Activated T-cell treated with anti-CD3 and anti-CD28 coated beads, Interleukin-2, amount 50 U/mL, for 4 hours (primary cell): Measurements from ENCODE around the gene RRN3. TPM values are rescaled to one million over a fixed set of nuclear protein-coding genes. Genes with fewer than 3 reads are reported as not detected.
"Not testable (repeated sequence)": the region's sequence is repeated elsewhere in the genome, so short reads cannot be mapped to it uniquely, and the experiment has no call there.

Experiments
- ATAC-seq, 2 donors: fragments of 200-7000 bp; cut with Tn5 transposase; one replicate each; pipeline ENCODE4 v1.10.0; 2021
- DNase-seq: peaks from one replicate; pipeline ENCODE4 v3.0.0-alpha.2; 2020
- H3K27me3 Mint-ChIP-seq: one replicate; pipeline ENCODE4 v1.8.0; 2021; ENCODE audit warnings: low read depth, mixed read lengths
- H3K36me3 Mint-ChIP-seq: one replicate; pipeline ENCODE4 v1.8.0; 2022; ENCODE audit warnings: mixed read lengths; ENCODE audit not compliant: insufficient read depth
- H3K4me1 Mint-ChIP-seq: one replicate; pipeline ENCODE4 v1.8.0; 2021; ENCODE audit warnings: low read depth, mixed read lengths
- H3K4me3 Mint-ChIP-seq: one replicate; pipeline ENCODE4 v1.8.0; 2021; ENCODE audit warnings: mild to moderate bottlenecking, moderate library complexity, mixed read lengths
- H3K9me3 Mint-ChIP-seq: one replicate; pipeline ENCODE4 v1.8.0; 2021; ENCODE audit warnings: mixed read lengths
- total RNA-seq, 3 donors: library from RNA; stranded (reverse); gene quantifications; one replicate each; pipeline ENCODE4 v1.2.1, GENCODE V29; 2021

RRN3 gene
- total RNA-seq, 3 donors from 2014 or later, result 47.5 to 60.7 (median 57.4) TPM

GRCh38 chr16:15071013-15071412, 23.1 kb downstream of the RRN3 start:
- not testable (repeated sequence) for DNase-seq, H3K4me3 Mint-ChIP-seq, H3K9me3 Mint-ChIP-seq, H3K4me1 Mint-ChIP-seq, H3K27me3 Mint-ChIP-seq, ATAC-seq
- H3K36me3 Mint-ChIP-seq, result peaks cover 31% of the 10 kb centered on the region

GRCh38 chr16:15066690-15067089, 27.4 kb downstream of the RRN3 start:
- H3K27me3 Mint-ChIP-seq, H3K9me3 Mint-ChIP-seq, DNase-seq, ATAC-seq, H3K4me1 Mint-ChIP-seq, H3K4me3 Mint-ChIP-seq: not testable (repeated sequence)
- peaks cover 27% of the 10 kb centered on the region for H3K36me3 Mint-ChIP-seq

- H3K9me3 Mint-ChIP-seq, H3K4me1 Mint-ChIP-seq, H3K4me3 Mint-ChIP-seq, ATAC-seq, DNase-seq, H3K27me3 Mint-ChIP-seq: not testable (repeated sequence)
- H3K36me3 Mint-ChIP-seq, result peaks cover 34% of the 10 kb centered on the region
These were observed 28.1 kb downstream of the RRN3 start for GRCh38 chr16:15065961-15066360.

GRCh38 chr16:15062085-15062810, 31.8 kb downstream of the RRN3 start:
- not testable (repeated sequence) for H3K9me3 Mint-ChIP-seq, DNase-seq, H3K4me1 Mint-ChIP-seq, H3K27me3 Mint-ChIP-seq, H3K4me3 Mint-ChIP-seq
- peaks cover 42% of the 10 kb centered on the region for H3K36me3 Mint-ChIP-seq
- peak; percentile 67 to 71 for ATAC-seq

- no peak for DNase-seq
- Mint-ChIP-seq H3K4me1 (peaks cover 19% of the 10 kb centered on the region), H3K9me3 (no peaks in the 10 kb centered on the region), H3K36me3 (peaks cover 33% of the 10 kb centered on the region), H3K27me3 (no peaks in the 10 kb centered on the region), H3K4me3 (no peak overlapping the region)
- ATAC-seq, result no peak
These were observed 34.7 kb downstream of the RRN3 start for GRCh38 chr16:15059324-15059723.

GRCh38 chr16:15057681-15058417, 36.2 kb downstream of the RRN3 start:
- H3K4me3 Mint-ChIP-seq, result no peak overlapping the region

GRCh38 chr16:15055141-15056053, 38.7 kb downstream of the RRN3 start:
- Mint-ChIP-seq H3K4me1 (peaks cover 20% of the 10 kb centered on the region), H3K9me3 (no peaks in the 10 kb centered on the region), H3K4me3 (peak overlapping the region; percentile 86), H3K27me3 (no peaks in the 10 kb centered on the region), H3K36me3 (peaks cover 10% of the 10 kb centered on the region)
- ATAC-seq (peak; percentile 79 to 83), DNase-seq (no peak)

More at GRCh38 chr16:15057681-15058417, 36.2 kb downstream of the RRN3 start:
- H3K27me3 Mint-ChIP-seq, result no peaks in the 10 kb centered on the region
- ATAC-seq (no peak), DNase-seq (no peak)
- peaks cover 29% of the 10 kb centered on the region for H3K36me3 Mint-ChIP-seq
- no peaks in the 10 kb centered on the region for H3K9me3 Mint-ChIP-seq
- peaks cover 24% of the 10 kb centered on the region for H3K4me1 Mint-ChIP-seq

GRCh38 chr16:15054357-15055140, 39.5 kb downstream of the RRN3 start:
- peaks cover 20% of the 10 kb centered on the region for H3K4me1 Mint-ChIP-seq
- no peaks in the 10 kb centered on the region for H3K27me3 Mint-ChIP-seq
- ATAC-seq, result no peak
- no peak for DNase-seq
- peaks cover 7% of the 10 kb centered on the region for H3K36me3 Mint-ChIP-seq
- H3K9me3 Mint-ChIP-seq, result no peaks in the 10 kb centered on the region
- peak overlapping the region; percentile 86 for H3K4me3 Mint-ChIP-seq

GRCh38 chr16:15053904-15054303, 40.2 kb downstream of the RRN3 start:
- Mint-ChIP-seq H3K4me1 (peaks cover 20% of the 10 kb centered on the region), H3K36me3 (peaks cover 3% of the 10 kb centered on the region), H3K9me3 (no peaks in the 10 kb centered on the region), H3K27me3 (no peaks in the 10 kb centered on the region), H3K4me3 (peak overlapping the region; percentile 86)
- ATAC-seq (no peak), DNase-seq (no peak)

GRCh38 chr16:15052747-15053476, 41.2 kb downstream of the RRN3 start:
- DNase-seq (no peak), ATAC-seq (no peak)
- Mint-ChIP-seq H3K36me3 (no peaks in the 10 kb centered on the region), H3K4me1 (peaks cover 20% of the 10 kb centered on the region), H3K9me3 (no peaks in the 10 kb centered on the region), H3K4me3 (no peak overlapping the region), H3K27me3 (no peaks in the 10 kb centered on the region)

- Mint-ChIP-seq H3K27me3 (no peaks in the 10 kb centered on the region), H3K4me1 (peaks cover 16% of the 10 kb centered on the region), H3K36me3 (peaks cover 6% of the 10 kb centered on the region), H3K4me3 (no peak overlapping the region), H3K9me3 (no peaks in the 10 kb centered on the region)
- DNase-seq, result no peak
- no peak for ATAC-seq
These were observed 42.6 kb downstream of the RRN3 start for GRCh38 chr16:15051387-15051951.

- not testable (repeated sequence) for H3K9me3 Mint-ChIP-seq, H3K4me3 Mint-ChIP-seq, H3K36me3 Mint-ChIP-seq, DNase-seq, ATAC-seq, H3K27me3 Mint-ChIP-seq
- peaks cover 14% of the 10 kb centered on the region for H3K4me1 Mint-ChIP-seq
These were observed 43.6 kb downstream of the RRN3 start for GRCh38 chr16:15050440-15050839.
